HG03135 (cell line): ENCODE measurements around the gene TSHZ2.
"Not testable (repeated sequence)": the region's sequence is repeated elsewhere in the genome, so short reads cannot be mapped to it uniquely, and the experiment has no call there.

Experiments
- ATAC-seq: cut with Tn5 transposase; IDR thresholded peaks from one replicate; pipeline ENCODE4 v1.9.1; 2021; ENCODE audit warnings: mild to moderate bottlenecking, moderate library complexity; ENCODE audit not compliant: unreplicated experiment

Gene TSHZ2

DNA sequence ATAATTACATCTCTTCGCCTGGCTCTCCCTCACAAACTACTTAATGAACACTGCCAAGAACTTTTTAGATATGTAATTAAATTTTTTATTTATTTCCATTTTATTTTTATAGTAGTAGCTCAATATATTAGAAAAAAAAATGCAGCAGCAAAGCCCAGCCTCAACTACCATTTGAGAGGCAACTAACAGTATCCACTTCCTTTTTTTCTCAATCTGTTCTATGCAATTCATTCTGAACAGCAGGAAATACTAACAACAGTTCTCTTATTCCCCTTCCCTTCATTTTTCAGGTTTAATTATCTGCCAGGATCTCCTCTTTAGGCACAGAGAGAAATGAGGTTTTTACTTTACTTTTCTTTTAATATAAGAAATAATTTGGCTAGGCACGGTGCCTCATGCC is 508.8 kb downstream of the TSHZ2 start:
- ATAC-seq: no peak

DNA sequence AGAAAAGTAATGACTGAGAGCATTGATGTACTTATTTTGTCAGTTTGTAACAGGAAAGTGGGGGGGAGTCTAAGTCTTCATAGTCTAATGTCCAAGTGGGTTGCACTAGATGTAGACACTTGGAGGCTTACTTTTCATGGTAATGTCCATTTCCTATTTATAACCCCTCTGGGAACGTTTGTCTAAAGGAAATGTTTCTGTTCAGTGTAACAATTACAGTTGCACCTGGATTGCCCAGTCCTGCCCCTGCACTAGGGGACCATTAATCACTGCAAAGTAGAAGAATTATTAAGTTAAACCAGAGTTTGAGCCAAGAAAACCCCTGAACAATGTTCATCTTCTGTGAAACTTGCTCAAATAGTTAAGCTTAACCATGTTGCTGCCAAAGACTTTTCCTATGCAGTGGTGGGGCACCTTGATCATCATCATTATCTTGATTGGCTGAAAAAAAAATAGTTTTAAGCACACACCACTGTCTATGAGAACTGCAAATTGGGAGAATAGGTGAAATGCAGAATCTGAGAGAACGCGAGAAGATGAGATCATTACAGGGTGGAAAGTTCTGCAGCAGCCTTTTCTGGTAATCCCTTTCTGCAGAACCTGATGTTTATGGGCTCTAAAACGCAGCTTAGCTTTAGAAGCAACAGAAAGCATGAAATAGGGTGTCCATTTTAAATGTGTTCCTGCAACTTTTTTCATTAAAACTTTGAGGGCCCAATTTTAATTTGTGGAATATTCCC is 515.5 kb downstream of the TSHZ2 start:
- ATAC-seq: no peak

DNA sequence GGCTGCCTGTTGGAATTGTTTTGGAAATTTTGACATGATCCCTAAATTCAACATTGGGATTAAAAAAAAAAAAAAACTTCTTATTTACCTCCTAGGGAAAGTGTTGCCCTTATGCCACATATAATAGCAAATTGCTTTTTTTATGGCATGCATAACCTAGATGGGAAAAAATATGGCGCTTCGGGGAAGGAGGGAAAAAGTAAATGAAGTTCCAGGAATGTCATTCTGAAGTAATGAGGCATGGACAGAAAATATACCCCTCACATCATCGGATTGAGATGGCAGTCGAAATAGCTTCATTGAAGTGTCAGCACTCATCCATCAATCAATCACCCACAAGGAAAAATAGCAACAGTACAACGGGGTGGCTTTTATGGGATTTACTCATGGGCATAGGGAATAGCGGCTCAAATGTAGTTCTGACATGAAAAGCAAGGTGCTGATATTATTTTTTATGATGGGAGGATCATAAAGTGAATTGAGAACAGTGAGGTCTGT is 516.7 kb downstream of the TSHZ2 start:
- ATAC-seq: no peak

DNA sequence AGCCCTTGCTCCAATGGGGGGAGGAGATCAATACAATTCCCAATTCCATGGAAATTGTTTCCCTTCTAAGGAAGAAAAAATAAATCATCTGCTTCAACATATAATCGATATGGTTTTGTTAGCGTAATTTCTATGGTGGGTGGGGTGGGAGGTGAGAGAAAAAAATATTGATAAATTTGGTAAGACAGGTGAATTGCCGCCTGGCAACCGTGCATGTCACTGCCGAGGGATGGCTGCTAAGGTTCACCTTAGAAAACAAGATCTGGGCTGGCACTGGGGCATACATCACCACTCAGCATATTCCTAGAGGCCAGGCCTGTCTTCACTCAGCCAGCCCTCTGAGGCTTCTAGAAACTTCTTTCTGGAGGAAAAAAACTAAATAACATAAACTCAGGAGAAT is 517.4 kb downstream of the TSHZ2 start:
- ATAC-seq: no peak

DNA sequence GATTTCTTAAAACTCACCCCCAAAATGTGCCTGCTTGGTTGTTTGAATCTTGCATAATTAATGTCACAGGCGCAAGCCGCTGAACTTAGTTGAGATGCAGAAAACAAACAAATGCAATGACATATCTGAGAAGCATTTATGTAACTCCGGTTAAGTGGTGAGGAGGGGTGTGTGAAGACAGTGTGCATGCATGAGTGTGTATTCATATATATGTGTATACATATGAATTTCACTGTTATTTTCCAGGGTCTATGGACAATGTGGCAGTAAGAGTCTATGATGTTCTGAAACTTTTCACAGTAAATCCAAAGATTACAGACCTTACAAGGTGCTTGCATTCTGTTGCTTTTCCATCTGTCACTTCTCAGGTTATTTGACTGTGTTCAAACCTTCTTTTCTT is 518.5 kb downstream of the TSHZ2 start:
- no peak for ATAC-seq

DNA sequence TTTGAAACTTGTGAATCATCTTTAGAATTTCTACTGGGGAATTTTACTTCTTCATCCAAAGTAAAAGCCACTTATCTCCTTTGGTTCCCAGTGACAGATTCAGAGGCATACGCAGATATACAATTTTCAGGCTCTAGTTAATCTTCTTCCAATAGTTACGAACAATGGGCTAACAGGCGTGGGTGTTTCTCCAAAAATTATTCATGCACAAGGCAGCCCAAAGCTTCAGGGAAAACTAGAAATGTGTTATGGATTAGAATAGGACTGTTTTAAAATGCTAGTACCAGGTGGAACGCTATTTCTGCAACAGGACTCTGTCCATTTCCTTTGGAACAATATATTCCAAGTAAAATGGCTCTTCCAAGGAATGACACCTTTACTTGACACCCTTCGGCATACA is 519.3 kb downstream of the TSHZ2 start:
- ATAC-seq: no peak

DNA sequence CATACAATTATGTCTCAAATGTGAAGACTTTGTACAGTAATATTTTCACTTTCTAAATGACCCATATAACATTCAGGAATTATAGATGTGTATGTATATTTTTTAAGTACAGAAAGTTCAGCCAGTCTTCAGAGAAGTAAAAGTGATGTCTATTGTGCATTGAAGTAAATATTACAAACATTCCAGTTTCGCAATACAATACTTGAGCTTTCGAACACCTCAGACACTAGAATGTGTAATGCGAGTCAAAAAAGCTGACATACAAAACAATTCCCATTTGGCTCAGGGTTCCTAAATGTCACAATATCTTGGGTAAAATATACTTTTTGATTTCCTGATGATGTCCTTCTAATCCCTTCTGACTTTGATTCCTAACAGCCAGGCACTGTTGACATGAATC is 520.1 kb downstream of the TSHZ2 start:
- no peak for ATAC-seq

DNA sequence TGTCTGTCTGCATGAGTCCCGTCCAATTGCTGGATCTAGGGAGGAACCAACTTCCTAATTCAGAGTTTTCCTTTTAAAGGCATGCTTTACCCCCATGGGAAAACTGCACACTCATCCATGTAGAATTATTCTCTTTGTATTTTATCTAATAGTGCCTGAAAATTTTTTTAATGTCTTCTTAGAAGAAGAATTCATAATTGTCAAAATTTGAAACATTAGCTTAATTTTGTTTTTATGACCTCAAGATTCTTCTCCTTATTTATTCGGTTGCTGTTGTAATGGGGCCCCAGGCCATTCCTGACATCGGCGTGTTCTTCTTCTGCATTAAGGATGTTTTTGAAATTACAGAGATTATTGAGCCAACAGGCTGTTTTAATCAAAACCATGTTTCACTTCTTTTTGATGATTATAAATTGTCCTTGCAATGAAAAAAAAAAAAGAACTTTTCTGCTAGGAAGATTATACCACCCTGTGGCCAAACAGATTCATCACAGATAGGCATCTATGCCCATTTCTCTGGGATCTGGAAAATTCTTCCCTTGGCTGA is 521.2 kb downstream of the TSHZ2 start:
- no peak for ATAC-seq

DNA sequence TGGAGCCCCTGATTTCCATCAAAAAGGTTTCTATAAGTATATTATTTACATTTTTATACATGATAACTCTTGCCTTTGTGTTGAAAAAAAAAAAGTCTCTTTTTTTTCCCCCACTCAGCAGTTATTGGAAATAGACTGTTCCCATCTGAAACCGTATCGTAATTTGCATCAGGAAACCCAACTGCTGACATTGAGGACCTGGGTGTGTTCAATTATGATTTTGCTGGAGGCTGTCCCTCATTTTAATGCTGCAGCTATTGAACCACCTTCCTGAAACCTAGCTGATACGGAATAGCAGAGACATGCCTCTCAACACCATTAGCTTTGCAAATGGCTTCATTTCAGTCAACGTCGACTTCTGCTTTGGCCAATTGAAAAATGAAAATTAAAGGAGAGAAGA is 522.6 kb downstream of the TSHZ2 start:
- no peak for ATAC-seq

DNA sequence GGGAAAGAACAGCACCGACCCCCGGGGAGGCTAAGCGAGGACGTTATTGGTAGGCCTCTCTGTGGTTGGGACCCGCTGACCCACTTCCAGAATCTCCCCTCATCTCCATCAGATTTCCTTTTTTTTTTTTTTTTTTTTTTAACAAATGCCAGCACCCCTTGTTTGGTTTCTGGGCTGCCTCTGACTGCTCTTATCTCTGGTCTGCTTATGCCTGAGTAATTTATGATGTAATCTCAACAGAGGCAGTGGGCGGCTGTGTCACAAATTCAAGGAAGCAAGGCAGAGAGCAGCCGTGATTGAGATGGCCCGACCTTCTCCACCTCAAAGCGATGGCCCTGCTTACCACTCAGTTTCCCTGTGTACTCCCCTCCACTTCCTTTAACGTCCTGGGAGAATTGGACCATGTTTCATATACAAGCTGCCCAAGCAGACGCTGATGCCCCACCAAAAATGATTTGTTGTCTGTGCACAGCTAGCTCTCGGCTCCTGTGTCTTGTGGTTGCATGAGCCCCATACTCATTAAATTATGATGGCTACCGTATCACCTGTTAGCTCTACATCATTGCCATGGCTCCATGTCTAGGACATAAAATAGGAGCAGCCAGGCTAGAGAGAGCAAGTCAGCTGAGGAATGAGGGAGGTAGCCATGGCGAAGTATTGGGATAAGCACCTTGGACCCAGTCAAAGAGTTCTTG is 523.4 kb downstream of the TSHZ2 start:
- no peak for ATAC-seq

DNA sequence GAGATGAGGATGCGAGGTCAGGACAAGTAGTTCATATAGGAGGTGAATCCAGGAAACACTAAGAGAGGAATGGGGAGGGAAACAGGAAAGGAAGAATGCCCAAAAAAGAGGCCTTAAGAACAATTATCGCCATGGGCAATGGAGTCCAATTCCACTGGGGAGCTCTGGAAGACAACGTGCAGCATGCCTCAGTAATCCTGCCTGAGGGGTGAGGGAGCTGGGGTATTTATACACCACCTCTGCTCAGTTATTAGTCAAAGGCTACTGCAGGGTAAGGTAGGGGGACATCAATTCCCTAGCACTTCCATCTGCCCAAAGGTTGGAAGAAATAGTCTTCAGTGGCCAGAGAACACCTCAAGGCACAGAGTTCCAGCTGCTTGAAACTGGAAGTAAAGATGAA is 525.1 kb downstream of the TSHZ2 start:
- no peak for ATAC-seq

DNA sequence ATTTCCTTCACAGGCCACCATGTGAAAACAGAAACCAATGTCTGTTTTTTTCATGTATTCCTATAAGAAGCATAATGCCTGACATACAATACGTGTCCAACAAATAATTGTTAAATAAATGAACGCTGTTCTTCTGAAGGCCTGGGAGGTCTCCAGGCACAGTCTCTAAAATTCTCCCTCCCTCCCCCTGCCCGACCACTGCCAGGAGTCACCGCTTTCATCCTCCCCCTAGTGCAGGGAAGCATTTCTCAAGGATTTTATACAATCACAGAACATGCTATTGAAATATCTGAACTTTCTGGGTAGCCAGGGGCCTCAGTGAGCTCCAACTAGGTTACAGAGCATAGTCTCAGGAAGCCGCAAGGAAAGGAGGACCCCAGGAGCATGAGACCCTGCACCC is 526.2 kb downstream of the TSHZ2 start:
- no peak for ATAC-seq

DNA sequence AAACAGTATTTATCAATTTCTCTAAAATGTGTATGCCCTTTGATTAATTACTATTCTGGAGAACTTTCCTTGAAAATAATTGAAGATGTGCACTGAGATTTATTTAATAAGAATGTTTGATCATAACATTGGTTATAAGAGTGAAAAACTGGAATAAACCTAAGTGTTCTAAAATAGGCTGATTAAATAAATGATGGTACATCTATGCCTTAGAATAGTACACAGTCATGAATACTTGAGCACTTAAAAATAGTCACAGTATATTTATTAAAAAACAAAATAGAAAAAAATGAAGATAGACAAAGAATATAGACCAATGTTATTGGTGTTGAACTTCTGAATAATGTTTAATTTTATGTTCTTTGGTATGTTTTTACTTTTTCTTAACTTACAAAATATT is 528.5 kb downstream of the TSHZ2 start:
- ATAC-seq: no peak

DNA sequence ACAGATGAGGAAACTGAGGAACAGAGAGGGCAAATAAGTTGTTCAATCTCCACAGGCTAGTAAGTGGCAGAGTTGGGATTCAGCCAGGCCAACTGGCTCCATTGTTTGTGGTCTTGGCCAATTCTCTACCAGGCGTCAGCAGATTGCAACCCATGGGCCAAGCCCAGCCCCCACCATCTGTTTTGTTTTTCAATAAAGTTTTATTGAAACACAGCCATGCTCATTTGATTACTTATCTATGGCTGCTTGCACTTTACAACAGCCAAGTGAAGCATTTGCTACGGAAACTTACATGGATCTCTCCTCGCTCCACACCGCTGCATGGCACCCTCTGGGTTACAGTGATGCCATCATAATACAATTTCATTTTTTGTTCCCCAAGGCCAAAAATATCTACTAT is 530.7 kb downstream of the TSHZ2 start:
- ATAC-seq: no peak

DNA sequence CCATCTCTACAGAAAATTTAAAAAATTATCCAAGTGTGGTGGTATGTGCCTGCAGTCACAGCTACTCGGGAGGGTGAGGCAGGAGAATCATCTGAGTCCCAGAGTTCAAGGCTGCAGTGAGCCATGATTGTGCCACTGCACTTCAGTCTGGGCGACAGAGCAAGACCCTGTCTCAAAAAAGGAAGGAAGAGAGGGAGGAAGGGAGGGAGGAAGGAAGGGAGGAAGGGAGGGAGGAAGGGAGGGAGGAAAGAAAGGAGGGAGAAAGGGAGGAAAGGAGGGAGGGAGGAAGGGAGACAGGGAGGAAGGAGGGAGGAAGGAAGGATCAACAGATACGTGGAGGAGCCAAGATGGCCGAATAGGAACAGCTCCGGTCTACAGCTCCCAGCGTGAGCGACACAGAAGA is 531.4 kb downstream of the TSHZ2 start:
- ATAC-seq: no peak

DNA sequence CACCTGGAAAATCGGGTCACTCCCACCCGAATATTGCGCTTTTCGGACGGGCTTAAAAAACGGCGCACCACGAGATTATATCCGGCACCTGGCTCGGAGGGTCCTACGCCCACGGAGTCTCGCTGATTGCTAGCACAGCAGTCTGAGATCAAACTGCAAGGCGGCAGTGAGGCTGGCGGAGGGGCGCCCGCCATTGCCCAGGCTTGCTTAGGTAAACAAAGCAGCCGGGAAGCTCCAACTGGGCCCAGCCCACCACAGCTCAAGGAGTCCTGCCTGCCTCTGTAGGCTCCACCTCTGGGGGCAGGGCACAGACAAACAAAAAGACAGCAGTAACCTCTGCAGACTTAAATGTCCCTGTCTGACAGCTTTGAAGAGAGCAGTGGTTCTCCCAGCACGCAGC is 531.9 kb downstream of the TSHZ2 start:
- not testable (repeated sequence) for ATAC-seq

DNA sequence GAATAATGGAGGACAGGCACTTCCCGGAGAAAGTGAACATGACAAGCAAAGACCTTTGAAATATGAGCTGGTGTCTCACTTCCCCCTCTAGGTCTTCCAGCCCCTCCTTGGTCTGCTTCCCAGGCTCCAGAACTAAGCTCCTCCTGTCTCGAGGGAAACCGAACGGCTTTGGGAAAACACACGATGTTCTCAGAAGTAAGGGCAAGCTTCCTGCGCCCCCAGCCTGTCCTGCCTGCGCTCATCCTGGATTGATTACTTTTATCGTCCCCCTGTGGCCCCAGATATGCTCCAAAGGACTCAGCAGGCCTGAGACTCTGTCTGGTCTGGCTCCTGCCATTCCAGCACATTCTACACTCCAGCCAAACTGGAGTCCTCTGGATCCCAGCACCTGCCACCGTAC is 538.1 kb downstream of the TSHZ2 start:
- ATAC-seq: no peak

DNA sequence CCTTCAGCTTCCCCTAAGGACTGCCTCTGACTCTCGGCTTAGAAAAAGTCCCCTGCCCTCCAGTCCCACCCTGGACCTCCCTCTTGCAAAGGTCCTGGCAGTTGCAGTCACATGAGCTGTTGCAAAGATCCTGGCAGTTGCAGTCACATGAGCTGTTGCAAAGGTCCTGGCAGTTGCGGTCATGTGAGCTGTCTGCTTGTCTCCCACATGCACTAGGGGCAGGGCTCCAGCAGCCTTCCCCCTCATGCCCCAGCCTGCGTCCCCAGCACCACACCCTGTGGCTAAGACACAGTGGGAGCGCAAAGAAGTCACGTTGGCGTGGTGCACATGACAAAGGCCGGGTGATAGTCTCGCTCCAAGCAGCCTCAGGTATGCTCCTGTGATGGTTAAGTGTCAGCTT is 538.5 kb downstream of the TSHZ2 start:
- ATAC-seq: no peak

DNA sequence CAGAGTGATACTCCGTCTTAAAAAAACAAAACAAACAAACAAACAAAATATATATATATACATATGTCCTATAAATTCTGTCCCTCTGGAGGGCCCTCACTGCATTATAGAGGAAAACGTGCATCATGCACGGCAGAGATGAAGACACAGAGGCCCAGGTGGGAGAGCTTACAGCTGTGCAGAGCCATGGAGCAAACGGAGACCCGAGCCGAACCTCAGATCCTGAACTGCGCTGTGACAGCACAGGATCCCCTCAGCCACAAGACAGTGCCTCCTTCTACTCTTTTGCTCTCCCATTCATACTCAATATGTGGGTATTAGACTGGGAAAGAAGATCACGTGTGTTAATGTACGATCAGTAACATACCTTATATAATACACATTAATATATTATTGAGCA is 539.9 kb downstream of the TSHZ2 start:
- ATAC-seq: no peak

DNA sequence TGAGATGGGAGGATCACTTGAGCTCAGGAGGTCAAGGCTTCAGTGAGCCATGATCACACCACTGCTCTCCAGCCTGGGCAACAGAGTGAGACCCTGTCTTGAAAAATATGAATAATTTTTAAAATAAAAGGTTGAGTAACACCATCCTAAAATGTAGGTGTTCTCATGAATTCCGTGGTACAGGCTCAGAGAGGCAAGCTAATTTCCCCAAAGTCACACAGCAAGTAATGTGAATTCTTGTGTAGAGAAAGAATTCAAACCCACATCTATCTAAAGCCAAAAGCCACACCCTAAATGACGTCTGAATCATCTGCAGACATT is 541.0 kb downstream of the TSHZ2 start:
- no peak for ATAC-seq

DNA sequence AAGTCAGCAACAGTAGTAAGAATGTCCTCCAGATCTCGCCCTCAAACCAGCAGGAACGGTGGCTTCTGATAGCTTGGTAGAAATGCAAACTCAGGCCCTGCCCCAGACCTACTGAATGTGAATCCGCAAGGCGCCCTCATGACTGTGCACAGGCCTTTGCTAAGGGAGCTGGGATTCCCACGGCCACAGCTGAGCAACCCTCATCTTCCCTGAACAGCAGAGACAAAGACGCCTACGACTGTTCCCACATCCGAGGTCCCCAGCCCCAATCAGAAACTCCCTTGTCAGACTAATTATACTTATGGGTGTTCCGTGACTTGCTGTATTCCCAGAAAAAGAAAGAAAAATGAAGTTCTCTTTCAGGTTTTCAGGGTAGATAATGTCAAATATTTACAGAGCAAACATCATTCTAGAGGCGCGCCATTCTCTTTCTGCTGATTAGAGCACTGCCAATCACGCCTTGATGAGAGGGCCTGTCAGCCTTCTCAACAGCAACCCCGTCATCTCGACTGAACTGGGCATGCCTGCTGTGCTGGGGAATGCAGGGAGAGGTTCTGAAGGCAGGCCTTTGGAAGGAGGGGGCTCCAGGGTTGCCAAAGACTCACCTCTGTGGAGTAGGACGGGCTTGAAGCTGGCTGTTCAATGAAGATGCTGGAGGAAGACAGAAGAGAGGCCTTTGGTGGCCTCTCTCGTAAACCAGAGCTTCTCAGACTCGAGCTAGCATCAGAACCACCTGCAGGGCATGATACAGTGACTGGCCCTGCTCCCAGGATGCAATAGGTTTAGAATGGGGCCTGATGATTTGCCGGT is 541.5 kb downstream of the TSHZ2 start:
- no peak for ATAC-seq

DNA sequence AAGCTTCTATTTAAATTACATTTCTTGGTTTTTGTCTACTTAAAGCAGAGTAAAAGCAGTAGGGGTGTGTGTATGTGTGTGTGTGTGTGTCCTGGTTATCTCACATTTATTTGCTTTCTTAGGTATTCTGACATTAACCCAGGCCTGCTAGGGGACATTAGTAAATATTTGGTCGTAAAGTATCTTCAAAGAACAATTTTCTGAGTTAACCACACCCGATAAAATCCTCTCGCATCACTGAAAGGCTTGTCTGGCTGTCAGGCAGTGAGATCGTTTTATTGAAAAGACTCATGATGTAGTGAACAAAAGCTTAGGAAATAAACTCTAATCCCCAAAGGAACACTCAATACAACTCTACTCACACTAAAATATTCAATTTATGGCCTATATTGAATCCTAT is 543.6 kb downstream of the TSHZ2 start:
- no peak for ATAC-seq
